Endothelial cell (in vitro differentiated cells): Measurements from ENCODE around the gene IL36G. TPM values are rescaled to one million over a fixed set of nuclear protein-coding genes. Genes with fewer than 3 reads are reported as not detected.

Experiments used
- DNase-seq: peaks from one replicate; pipeline ENCODE4 v3.0.0; 2021; ENCODE audit warnings: low spot score
- H3K27ac Mint-ChIP-seq: one replicate; pipeline ENCODE4 v1.8.0; 2021; ENCODE audit warnings: mixed read lengths, inconsistent platforms; ENCODE audit not compliant: unreplicated experiment
- H3K27me3 Mint-ChIP-seq: one replicate; pipeline ENCODE4 v1.8.0; 2021; ENCODE audit warnings: mild to moderate bottlenecking, moderate library complexity, mixed read lengths, inconsistent platforms; ENCODE audit not compliant: unreplicated experiment
- H3K36me3 Mint-ChIP-seq: one replicate; pipeline ENCODE4 v1.8.0; 2021; ENCODE audit warnings: mild to moderate bottlenecking, low read depth, mixed read lengths, inconsistent platforms; ENCODE audit not compliant: unreplicated experiment
- H3K4me1 Mint-ChIP-seq: one replicate; pipeline ENCODE4 v1.8.0; 2021; ENCODE audit warnings: mild to moderate bottlenecking, mixed read lengths, inconsistent platforms; ENCODE audit not compliant: unreplicated experiment
- H3K4me3 Mint-ChIP-seq: one replicate; pipeline ENCODE4 v1.8.0; 2021; ENCODE audit warnings: mild to moderate bottlenecking, mixed read lengths, inconsistent platforms; ENCODE audit not compliant: unreplicated experiment
- H3K9me3 Mint-ChIP-seq: one replicate; pipeline ENCODE4 v1.8.0; 2021; ENCODE audit warnings: mixed read lengths, inconsistent platforms; ENCODE audit not compliant: unreplicated experiment
- total RNA-seq: library from RNA; stranded (reverse); fragmentation: NEBNext Ultra II Directional; extraction: Animal tissue kit (Norgen Biotek cat#: 25700); gene quantifications from one replicate; pipeline ENCODE4 v1.2.1, GENCODE V29; 2021; ENCODE audit not compliant: unreplicated experiment
- TF ChIP-seq, protein P1 (sequence below): fragments of 200-600 bp; sonication (generic); IDR thresholded peaks from one replicate; pipeline ENCODE4 v1.5.0; 2021; ENCODE audit warnings: antibody characterized with exemption; ENCODE audit not compliant: unreplicated experiment

IL36G gene
- total RNA-seq, 1 donor from 2014 or later, result not detected

DNA sequence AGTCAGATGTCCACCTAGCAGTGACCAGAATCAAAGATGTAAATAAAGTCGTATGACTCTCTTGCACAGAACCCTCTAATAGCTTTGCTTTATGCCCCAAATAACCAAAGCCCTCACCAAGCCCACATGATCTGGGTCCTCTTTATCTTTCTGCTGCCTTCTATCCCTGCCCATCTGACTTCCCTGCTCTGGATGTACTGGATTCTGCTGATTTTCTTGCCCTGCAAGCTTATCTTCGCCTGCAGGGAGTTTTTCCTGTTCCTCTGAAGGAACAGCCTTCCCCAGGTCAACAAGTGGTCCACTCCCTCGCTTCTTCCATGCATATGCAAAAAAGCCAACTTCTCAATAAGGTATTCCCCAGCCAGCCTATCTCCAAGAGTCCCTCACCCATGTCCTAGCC lies 56.2 kb downstream of the IL36G start:
- H3K9me3 Mint-ChIP-seq, result no peaks in the 10 kb centered on the region
- peaks cover 19% of the 10 kb centered on the region for H3K4me1 Mint-ChIP-seq
- no peak for DNase-seq
- TF ChIP-seq, protein P1, sequence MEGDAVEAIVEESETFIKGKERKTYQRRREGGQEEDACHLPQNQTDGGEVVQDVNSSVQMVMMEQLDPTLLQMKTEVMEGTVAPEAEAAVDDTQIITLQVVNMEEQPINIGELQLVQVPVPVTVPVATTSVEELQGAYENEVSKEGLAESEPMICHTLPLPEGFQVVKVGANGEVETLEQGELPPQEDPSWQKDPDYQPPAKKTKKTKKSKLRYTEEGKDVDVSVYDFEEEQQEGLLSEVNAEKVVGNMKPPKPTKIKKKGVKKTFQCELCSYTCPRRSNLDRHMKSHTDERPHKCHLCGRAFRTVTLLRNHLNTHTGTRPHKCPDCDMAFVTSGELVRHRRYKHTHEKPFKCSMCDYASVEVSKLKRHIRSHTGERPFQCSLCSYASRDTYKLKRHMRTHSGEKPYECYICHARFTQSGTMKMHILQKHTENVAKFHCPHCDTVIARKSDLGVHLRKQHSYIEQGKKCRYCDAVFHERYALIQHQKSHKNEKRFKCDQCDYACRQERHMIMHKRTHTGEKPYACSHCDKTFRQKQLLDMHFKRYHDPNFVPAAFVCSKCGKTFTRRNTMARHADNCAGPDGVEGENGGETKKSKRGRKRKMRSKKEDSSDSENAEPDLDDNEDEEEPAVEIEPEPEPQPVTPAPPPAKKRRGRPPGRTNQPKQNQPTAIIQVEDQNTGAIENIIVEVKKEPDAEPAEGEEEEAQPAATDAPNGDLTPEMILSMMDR, result no peak
- no peaks in the 10 kb centered on the region for H3K36me3 Mint-ChIP-seq
- H3K27me3 Mint-ChIP-seq, result peaks cover 4% of the 10 kb centered on the region
- no peak overlapping the region for H3K27ac Mint-ChIP-seq
- H3K4me3 Mint-ChIP-seq, result no peak overlapping the region

Other genes starting within 250 kb of the IL36G start
- 5.5 TPM for gene CKAP2L, start 213.4 kb upstream of the IL36G start, total RNA-seq
- gene IL1A, start 193.5 kb upstream of the IL36G start, total RNA-seq, result 0.26 TPM
- not detected for gene IL1B, start 141.2 kb upstream of the IL36G start, total RNA-seq
- not detected for gene IL37, start 66.8 kb upstream of the IL36G start, total RNA-seq
- not detected for gene IL36A, start 27.5 kb downstream of the IL36G start, total RNA-seq
- gene IL36B, start 74.9 kb downstream of the IL36G start, total RNA-seq, result not detected
- not detected for gene IL36RN, start 81.2 kb downstream of the IL36G start, total RNA-seq
- not detected for gene IL1F10, start 90.0 kb downstream of the IL36G start, total RNA-seq
- gene IL1RN, start 149.6 kb downstream of the IL36G start, total RNA-seq, result not detected
- gene PSD4, start 196.0 kb downstream of the IL36G start, total RNA-seq, result 1.9 TPM